HCT116 (cell line): ENCODE data around the gene PC.

Experiments
- CBX3 ChIP-seq: IDR thresholded peaks from 2 replicates; pipeline ENCODE4 v1.6.1; 2012; ENCODE audit warnings: low read depth
- EZH2 ChIP-seq: fragments of 200-600 bp; sonication (generic); IDR thresholded peaks from 2 replicates; pipeline ENCODE4 v1.6.1; 2017; ENCODE audit warnings: antibody characterized with exemption, mixed run types
- RAD21 ChIP-seq: IDR thresholded peaks from 2 replicates; pipeline ENCODE4 v1.6.1; 2012; ENCODE audit warnings: low read depth, mild to moderate bottlenecking
- TCF7L2 ChIP-seq: IDR thresholded peaks from 2 replicates; pipeline ENCODE4 v1.7.0; 2011; ENCODE audit warnings: borderline replicate concordance, inconsistent platforms; ENCODE audit not compliant: insufficient read depth, insufficient read length; ENCODE audit errors: extremely low read depth
- TF ChIP-seq, protein P1 (sequence below), 3 experiments: fragments of 200-600 bp in 1 of 3; sonication (generic) in 1 of 3; IDR thresholded peaks in 2 of 3; conservative IDR thresholded peaks in 1 of 3; 2 replicates each; pipeline ENCODE4 v1.5.1; 2012 to 2017; ENCODE audit warnings: low read depth in 2 of 3, low read length in 2 of 3, antibody characterized with exemption in 1 of 3, borderline replicate concordance in 1 of 3, control low read depth in 1 of 3, mild to moderate bottlenecking in 1 of 3, mixed read lengths in 1 of 3, mixed run types in 1 of 3, moderate library complexity in 1 of 3; ENCODE audit not compliant: insufficient read depth in 1 of 3
- TF ChIP-seq, protein P2 (sequence below): IDR thresholded peaks from 2 replicates; pipeline ENCODE4 v1.6.1; 2012

DNA sequence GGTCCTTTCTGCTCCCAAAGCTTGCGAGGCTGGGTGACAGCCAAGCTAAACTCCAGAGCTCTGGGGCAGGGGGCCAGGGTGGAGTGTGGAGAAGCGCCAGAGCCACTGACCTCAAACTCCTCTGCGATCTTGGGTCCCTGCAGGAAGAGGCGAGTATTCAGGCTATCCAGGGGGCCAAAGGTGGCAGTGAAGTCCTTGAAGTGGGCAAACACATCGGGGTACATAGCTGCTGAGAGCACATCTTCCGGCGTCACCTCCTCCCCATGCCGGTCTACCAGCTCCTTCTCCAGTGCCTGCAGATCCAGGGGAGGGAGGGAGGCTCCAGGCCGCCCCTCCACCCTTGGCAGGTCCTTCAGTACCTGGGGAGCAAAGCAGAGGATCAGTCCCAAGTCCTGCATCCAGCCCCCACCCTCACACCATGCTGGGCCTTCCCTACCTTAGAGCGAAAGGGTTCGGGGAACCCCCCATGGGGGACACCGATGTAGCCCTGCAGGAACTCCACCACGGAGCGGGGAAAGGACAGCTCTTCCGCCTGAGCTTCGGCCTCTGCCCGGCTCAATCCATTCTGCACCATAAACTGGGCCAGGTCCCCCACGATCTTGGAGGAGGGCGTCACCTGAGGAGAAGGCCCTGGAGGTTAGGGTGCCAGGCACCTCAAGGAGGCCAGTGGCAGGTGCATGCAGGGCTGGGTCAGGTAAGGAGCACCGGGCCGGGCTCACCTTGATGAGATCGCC, 108.5 kb downstream of the PC start:
- TF ChIP-seq EZH2 (no peak), RAD21 (no peak), CBX3 (no peak), TCF7L2 (no peak)
- TF ChIP-seq, protein P1, sequence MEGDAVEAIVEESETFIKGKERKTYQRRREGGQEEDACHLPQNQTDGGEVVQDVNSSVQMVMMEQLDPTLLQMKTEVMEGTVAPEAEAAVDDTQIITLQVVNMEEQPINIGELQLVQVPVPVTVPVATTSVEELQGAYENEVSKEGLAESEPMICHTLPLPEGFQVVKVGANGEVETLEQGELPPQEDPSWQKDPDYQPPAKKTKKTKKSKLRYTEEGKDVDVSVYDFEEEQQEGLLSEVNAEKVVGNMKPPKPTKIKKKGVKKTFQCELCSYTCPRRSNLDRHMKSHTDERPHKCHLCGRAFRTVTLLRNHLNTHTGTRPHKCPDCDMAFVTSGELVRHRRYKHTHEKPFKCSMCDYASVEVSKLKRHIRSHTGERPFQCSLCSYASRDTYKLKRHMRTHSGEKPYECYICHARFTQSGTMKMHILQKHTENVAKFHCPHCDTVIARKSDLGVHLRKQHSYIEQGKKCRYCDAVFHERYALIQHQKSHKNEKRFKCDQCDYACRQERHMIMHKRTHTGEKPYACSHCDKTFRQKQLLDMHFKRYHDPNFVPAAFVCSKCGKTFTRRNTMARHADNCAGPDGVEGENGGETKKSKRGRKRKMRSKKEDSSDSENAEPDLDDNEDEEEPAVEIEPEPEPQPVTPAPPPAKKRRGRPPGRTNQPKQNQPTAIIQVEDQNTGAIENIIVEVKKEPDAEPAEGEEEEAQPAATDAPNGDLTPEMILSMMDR (IDR thresholded peaks at IDR 0.05 in 2 of 3, conservative IDR thresholded peaks at IDR 0.05 in 1 of 3; ENCODE audit: borderline replicate concordance in 1 of 3, insufficient read depth in 1 of 3, low read depth in 2 of 3, low read length in 2 of 3) = no peak
- TF ChIP-seq, protein P2, sequence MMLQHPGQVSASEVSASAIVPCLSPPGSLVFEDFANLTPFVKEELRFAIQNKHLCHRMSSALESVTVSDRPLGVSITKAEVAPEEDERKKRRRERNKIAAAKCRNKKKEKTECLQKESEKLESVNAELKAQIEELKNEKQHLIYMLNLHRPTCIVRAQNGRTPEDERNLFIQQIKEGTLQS = no peak
